Activated CD4-positive, alpha-beta T cell treated with anti-CD3 and anti-CD28 coated beads, Interleukin-2, amount 50 U/mL, for 1 hour (primary cell): Measurements from ENCODE around the gene ATP12A.

Source experiments
- DNase-seq: peaks from one replicate; pipeline ENCODE4 v3.0.0-alpha.2; 2020

Gene ATP12A

DNA sequence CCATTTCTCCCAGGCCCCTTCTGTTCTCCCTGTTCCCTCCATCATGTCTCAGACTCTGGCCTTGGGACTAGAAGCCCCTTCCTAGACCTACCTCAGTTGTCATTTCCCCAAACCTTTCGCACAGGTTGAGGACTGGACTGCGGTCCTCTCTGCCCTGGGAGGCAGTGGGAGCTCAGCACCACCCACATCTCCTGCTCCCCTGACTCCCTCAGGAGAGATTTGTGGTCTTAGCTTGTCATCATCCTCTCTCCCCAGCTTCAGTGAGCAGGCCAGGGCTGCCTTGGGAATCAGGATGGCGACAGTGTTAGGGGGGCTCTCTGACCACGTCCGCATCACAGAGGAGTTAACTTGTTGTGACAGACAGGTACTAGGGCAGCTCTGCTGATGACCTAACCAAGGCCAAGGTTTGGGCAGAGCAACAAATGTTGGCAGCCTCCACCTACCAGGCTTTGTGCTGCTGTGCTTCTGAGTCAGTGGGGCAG, 58.2 kb downstream of the ATP12A start:
- DNase-seq, result no peak

DNA sequence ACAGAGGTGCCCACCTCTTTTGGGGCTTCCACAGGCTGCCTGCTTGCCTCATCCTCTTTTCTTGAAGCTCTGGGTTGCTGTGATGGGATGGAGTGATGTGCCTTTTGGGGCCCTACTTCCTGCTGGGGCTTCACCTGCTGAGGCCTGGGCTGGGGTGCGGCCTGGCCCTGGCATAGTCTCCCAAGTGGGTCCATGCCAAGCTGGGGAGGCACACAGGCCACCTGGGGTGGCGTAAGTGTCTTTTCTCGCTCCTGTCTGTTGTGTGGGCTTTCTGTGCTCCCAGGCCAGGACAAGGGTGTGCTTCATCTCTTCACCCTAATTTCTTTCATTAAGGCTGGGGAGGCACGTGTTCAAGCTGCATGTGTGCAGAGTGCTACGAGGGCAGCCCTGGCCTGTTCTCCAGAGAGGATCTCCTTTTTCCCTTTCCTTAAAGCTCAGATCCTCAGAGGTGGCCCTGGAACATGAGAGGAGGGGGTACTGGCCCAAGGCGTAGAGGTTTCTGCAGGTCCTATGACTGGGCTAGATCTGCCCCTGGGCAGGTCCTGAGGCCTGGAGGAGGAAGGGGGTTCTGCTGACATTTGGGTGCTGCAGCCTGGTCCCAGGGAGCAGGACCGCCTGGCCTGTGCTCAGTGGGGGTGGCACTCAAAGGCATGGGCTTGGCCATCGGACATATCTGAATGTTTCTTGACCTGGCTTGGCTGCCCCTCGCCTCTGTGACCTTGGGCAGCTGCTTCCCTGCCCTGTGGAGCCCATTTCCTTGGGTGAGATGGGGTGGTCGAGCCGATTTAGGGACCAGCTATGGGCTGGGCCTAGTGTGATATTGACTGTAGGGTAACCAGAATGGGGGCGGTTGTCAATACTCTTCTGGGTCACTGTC, 60.0 kb downstream of the ATP12A start:
- no peak for DNase-seq

DNA sequence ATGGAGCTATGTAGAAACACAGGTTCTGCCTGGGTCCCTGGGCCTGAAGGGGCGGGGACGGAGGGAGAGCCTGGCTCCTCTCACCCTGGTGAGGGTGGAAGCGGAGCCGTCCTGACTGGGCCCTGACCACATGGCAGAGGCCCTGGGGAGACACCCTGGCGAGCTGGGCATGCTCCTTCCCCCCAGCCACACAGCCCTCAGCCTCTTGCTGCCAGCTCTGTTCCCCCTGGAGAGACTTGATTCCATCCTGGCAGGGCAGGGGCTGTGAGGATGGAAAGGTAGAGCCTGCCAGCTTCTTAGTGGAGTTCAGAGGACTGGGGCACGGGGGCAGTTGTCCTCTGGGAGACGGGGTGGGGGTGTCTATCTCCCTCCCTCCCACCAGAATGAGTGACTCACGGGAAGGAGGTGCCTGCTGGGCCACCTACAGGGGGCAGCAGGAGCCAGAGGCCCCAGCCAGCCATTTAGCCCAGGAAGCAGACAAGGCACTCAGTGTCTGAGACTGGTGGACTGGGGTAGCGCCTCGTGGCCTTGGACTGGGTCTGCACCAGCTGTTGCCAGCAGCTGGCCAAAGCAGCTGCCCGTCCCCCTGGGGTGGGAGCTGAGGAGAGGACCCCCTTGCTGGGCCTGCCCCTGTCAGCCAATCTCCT, 60.9 kb downstream of the ATP12A start:
- no peak for DNase-seq

DNA sequence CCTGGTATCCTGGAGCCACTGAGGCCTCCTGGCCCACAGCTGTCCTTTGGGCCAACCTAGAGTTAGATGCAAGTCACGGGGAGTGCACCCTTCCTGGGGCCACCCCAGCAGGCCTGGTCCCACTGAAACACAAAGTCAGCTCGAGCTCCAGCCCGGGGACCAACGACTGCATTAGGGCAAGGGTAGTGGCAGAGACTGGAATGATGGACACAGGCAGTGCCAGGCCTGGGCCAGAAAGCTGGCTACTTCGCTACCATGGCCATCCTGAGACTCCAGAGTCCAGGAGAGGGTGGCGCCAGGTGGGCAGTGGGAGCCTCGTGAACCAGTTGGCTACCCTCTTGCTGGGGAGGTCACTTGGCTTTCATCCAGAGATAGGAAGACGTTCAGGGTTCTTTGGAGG, 61.6 kb downstream of the ATP12A start:
- DNase-seq, result no peak

DNA sequence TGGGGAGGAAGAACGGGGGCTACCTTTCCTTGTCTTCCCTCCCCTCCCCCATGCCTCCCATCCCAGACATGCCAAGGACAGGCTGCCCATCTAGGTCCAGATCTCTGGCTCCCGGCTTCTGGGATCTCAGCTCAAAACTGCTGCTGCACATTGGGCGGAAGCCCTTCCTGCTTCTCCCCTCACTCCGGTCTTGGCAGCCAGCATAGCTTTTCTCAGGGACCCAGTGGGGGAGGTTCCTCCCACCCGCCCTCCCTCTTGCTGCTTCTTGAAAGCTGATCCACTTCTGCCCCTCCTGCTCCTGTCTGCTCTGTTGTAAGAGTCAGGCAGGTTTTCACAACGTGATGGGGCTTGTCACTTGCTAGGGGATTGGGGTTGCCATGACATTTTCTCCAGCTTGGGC, 62.1 kb downstream of the ATP12A start:
- no peak for DNase-seq

DNA sequence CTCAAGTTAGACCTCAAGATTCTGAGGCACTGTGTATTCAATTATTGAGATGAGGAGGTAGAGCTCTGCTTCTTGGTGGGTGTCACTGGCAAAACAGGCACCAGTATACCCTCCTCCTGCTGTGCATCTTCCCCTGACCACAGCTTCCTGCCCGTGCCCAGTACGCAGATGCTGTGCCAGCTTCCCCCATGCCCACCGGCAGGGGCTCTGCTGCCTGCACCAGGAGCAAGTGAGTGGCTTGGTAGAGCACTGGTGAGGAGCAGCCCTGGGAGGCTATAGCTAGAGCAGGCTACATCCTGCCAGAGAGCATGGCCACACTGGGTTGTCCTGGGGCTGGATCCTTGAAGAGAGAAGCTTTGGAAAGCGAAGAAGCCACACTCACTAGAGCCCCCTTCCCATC, 62.8 kb downstream of the ATP12A start:
- no peak for DNase-seq

DNA sequence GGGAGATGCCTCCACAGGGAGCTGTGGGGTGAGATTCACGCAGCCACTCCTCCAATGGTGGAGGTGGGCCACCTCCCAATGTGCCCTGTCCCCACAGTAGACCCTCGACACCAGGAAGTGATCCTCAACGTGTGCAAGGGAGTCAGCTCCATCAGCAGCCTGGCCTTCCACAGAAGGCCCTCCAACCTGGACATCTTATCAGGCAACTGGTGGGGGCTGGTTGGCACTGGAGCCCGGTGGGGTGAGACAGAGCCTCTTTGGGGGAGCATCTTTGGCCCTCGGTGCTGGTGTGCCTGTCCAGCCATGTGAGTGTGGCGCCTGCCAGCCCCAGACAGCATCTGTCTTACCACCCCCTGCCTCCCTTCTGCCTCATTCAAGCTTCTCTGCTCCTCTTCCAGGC, 64.0 kb downstream of the ATP12A start:
- DNase-seq, result no peak

DNA sequence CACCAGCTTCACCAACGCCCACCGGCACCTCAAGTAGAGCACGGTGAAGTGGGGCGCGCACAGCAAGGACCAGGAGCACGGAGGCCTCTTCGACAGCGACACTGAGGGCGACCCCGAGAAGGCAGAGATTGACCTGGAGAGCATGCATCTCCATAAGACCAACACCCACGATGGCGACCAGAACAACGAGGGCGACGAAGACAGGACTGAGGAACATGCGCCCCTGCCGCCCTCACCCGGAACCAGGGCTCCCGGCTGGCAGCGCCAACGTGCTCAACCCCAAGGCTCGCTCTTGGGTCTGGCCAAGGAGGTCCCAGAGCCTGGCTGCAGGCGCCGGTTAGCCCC, 65.3 kb downstream of the ATP12A start:
- DNase-seq, result no peak

DNA sequence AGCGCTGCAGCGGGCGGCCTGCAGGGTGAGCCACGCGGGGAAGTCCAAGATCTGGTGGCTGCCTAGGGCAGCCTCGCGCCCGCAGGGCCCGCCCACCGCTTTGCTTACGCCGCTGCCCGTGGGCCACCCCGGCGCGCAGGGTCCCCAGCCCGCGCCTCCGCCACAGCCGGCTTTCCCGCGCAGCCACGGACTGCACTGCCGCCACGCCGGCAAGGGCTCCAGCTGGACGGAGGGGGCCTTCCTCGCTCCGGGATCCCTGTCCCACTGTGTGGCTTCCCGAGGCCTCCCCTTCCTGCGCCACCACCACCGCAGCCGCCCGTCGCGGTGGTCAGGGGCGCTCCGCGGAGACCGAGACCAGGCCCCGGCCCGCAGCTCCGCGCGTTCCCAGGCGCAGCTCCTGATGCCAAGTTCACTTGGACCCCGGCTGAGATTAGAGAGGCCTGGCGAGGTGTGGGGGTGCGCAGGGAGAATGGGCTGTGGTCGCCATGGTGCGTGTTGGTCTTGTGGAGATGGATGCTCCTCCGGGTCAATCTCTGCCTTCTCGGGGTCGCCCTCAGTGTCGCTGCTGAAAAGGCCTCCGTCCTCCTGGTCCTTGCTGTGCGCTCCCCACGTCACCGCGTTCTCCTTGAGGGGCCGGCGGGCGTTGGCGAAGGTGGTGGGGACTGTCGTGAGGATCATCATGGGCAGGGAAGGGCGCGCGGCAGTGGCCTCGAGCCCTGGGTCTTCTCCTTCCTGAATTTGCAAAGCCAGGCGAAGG, 65.8 kb downstream of the ATP12A start:
- no peak for DNase-seq

DNA sequence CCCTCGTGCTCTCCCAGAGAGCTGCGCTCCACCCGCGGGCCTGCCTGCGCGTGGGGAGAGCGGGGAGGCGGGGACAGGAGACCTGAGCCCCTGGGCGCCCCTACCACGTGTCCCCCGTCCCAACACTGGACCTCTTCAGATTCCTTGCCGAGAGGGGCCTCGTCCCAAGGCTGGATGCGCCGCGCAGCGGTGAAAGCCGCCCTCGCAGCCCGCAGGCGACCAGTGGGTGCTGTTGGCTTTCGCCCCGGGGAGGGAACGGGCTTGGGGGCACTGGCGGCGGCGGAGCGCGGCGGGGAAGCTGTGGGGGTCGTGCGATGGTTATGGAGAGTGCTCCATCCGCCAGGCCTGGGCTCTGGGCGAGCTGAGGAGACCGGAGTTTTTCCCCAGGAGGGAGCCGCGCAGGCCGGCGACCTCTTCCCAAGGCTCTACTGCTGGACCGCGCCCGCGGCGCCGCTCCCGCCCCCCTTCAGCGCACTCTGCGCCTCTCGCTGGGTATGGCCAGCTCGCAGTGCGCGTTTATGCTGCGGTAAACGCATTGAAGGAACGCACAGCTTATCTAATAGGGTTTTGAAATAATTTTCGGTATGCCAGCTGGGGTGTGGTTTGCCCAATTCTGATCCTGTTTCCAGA, 66.5 kb downstream of the ATP12A start:
- no peak for DNase-seq

DNA sequence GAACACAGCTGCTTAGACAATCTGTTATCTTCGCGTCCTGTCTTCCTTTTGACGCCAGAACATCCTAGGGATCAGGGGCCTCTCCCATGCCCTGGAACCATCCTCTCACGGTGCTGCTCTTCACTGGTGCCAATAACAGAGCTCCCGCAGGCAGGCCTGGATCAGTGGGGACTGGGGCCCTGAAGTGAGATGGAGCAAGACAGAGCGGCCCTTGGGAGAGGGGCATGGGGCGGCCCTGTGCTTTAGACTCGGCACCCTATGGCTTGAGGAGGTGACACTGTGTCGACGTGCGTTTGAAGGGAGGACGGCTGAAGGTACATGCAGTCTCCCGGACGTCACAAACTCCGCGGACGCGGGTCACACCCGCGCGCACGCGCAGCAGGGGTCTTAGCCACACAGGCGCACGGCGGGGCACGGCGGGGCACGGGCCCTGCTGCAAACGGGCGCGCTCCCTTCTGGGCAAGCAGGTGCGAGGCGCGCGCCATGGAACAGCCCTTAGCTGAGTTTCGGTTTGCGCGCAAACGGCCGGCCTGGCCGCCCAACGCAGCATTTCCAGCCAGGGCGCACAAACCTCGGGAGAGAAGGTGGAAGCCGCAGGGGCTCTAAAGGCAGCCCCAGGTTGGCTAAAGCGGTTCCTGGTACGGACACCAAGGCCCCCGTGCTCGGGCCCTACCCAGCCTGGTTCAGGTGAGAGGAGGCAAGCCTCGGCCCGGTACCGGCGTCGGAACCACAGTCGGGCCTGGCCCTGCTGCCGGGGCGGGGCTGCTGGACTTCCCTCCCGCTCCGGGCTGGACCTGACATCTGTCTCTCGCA, 67.2 kb downstream of the ATP12A start:
- DNase-seq, result no peak

DNA sequence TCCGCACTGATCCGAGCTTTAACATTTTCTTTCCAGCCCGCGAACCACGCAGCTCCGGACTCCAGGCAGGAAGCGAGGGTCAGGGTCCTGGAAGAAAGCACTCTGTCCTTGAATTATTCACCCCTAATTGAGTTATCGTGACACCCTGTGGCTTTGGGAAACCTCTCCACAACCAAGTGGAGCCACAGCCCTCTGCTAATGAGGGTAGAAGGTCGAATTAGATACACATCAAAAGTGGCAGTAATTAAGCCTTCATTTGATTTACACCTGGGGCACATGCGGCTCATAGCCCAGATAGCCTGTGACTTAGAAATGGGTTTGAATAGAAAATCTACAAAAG, 67.8 kb downstream of the ATP12A start:
- DNase-seq, result no peak

DNA sequence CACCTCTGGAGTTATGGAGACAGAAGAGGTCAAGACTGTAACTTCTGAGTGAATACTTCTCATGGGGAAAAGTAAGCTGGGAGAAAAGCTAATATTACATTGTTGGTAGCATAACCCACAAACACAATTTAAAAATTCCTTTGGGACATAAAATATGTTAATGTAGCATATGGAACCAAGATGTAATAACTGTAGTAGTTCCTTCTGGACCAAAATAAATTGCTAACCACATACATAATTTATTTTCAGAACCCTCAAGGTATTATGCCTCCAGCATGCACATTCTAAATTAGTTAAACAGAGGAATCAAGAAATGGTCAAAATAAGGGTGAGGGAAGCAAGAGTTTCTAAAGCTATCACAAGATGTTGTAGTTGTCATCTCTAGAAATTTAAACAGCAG, 79.0 kb downstream of the ATP12A start:
- DNase-seq, result no peak
